DMS53 (cell line): ENCODE measurements around the gene XRN2.

ENCODE experiments used
- DNase-seq: peaks from one replicate; lab custom pipeline; 2025; lab: John Stamatoyannopoulos, UW

Gene XRN2

DNA sequence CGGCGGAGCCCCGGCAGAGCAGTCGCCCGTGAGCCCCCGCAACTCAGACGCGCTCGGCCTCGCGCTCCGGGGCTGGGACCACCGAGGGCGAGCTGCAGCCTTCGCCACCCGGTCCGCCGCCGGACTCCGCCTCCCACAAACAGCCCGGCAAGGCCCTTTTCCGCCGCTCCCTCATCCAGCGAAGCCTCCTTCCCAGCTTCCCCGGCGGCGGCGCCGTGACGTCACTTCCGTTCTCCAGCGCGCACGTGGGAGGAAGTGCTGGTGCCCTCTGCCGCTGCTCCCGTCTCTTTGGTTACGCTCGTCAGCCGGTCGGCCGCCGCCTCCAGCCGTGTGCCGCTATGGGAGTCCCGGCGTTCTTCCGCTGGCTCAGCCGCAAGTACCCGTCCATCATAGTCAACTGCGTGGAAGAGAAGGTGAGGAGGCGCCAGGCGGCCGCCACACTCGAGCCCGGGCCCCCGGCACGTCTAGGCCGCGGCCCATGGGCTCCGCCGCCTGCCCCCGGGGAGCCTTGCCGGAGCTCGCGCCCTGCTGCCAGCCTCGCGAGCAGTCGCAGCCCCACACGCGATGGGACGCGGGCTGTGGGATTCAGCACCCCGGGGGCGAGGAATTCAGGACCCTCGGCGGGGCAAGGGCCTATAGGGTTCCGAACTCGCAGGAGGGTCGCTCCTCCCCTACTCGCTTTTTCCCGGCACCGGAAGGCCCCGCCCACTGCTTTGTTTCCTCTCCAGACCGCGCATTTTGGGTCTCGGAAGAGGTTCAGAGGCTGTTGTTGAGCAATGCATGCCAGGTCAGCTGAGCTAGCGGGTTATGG is at the start of gene XRN2:
XRN2 (plus strand) TSS at position 271 of the 811 bp plus-strand sequence; CDS start at position 339, 68 bp downstream.
- peak; percentile 97 for DNase-seq

GRCh38 chr20:21257192-21257591 is 45.9 kb upstream of the XRN2 start:
- DNase-seq: no peak

DNA sequence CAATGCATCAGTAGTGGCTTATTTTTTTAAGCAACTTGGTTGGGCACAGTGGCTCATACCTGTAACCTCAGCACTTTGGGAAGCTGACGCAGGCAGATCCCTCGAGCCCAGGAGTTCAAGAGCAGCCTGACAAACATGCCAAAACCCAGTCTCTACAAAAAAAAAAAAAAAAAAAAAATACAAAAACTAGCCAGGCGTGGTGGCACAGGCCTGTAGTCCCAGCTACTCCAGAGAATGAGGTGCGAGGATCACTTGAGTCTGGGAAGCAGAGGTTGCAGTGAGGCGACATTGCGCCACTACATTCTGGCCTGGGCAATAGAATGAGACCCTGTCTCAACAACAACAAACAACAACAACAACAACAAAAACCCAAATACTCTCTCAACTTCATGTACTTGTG is 44.7 kb upstream of the XRN2 start:
- DNase-seq: no peak

- DNase-seq: no peak
Measured at GRCh38 chr20:21259346-21259745, 43.8 kb upstream of the XRN2 start.

- no peak for DNase-seq
Measured at GRCh38 chr20:21262812-21263211, 40.3 kb upstream of the XRN2 start.

DNA sequence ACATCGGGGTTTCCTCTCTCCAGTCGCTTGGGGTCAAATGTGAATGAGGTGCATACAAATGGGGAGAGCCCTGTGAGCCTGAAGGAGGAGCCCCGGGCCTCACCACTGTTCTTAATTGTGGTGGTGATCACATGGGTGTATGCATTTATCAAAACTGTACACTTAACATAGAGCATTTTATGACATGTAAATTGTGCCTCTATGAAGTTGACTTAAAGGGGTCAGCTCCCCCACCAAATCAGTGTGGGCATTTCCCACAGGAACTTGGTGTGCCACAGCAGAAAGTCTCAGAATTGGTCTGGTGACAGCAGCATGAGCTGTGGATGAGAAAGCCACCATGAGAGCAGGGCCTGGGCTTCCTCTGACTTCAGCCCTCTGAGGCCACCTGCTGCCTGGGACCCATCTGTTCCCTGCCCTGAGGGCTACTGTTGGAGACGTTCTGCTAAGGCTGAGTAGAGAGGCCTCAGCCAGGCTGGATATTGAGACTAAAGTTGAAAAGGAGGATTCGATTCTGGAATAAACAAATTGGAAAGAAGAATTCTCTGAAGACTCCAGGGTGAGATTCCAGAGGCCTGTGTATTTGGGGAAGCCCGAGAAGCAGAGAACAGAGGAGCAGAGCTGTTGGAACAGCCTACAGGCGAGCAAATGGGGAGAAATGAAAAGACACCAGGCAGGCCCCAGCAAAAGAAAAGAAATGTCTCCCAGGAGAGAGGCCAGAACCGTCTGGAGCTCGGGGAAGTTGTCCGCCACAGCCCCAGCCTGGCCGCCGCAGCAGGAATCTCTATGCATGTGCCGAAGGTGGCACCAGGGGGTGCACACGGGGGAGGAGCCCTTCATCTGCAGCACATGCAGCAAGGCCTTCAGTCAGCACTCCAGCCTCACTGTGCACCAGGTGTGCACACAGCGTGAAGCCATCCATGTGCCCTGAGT is 37.6 kb upstream of the XRN2 start:
- DNase-seq: no peak

GRCh38 chr20:21266191-21266536 is 37.0 kb upstream of the XRN2 start:
- no peak for DNase-seq

GRCh38 chr20:21269772-21270171 is 33.4 kb upstream of the XRN2 start:
- no peak for DNase-seq

DNA sequence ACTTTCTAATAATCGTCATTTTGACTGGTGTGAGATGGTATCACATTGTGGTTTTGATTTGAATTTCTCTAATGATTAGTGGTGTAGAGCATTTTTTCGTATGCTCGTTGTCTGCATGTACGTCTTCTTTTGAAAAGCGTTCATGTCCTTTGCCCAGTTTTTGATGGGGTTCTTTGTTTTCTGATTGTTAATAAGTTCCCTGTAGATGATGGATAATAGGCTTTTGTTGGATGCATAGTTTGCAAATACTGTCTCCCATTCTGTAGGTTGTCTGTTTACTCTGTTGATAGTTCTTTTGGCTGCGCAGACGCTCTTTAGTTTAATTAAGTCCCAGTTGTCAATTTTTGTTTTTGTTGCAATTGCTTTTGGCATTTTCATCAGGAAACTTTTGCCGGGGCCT is 32.3 kb upstream of the XRN2 start:
- no peak for DNase-seq

DNA sequence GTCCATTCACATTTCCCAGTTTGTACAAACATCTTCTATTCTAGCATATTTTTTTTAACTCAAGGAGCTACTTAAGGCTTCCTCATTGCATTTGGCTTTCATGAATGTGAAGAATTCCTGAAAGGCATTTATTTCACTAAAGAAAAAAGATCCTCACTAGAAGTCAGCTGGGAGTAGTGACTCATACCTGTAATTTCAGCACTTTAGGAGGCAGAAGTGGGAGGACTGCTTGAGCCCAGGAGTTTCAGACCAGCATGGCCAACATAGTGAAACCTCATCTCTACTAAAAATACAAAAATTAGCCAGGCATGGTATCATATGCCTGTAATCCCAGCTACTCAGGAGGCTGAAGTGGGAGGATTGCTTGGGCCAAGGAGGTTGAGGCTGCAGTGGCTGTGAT is 30.9 kb upstream of the XRN2 start:
- DNase-seq: no peak

DNA sequence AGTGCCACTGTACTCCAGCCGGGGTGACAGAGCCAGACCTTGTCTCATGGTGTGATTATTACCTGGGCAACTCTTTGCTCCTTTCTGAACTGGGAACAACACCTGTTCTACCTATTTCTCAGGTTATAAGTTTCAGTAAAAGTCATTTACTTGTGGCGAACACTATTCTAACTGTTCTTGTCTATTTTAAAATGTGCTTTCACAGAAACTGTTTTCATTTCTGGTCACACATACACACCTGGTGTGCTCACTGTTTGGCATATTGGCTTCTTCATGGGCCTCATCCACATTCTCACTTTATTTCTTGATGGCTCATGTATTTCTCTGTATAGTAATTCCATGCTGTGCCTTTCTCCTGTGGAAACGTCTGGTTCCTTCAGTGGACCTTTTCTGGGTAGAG is 30.5 kb upstream of the XRN2 start:
- no peak for DNase-seq

DNA sequence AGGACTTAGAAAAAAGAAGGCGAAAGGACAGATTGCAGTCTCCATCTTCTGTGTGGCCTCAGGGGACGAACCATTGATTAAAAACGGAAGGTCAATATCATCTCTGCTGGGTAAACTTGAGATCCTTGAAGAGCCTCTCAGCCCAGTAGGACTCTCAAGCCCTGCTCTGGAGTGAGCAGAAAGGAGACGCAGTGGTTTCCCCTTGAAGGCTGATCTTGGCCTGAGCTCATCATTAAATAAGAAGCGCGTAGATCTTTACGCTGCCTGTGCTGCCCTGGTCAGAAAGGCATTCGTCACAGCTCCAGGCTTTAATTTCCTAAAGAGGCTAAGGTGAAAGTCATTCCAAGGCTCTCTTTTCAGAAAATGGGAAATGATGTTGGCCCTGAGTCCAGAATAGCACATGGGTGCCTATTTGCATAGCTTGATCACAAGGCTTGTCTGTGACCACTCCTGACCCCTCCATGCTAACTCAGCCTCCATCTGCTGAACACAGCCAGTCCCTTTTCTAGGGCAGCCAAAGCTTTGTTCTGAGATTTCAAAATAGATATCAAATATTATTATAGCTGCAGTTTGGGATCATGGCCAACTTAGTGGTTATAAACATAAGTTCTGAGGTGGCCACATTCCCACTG is 29.3 kb upstream of the XRN2 start:
- DNase-seq: no peak

DNA sequence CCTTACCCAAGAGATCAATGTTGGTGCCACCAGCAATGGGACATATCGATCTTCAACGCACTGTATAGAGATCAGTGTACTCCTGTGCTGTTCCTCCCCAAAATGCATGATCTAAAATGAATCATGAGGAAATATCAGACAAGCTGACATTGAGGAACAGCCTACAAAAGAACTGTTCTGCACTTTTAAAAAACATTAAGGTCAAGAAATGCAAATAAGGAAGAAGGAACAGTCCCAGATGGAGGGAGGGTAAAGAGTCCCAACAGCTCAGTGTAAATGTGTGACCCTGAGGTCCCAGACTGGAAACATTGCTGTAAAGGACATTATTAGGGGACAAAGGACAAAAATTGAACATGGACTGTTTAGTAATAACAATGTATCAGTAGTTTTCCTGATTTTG is 24.3 kb upstream of the XRN2 start:
- DNase-seq: no peak

DNA sequence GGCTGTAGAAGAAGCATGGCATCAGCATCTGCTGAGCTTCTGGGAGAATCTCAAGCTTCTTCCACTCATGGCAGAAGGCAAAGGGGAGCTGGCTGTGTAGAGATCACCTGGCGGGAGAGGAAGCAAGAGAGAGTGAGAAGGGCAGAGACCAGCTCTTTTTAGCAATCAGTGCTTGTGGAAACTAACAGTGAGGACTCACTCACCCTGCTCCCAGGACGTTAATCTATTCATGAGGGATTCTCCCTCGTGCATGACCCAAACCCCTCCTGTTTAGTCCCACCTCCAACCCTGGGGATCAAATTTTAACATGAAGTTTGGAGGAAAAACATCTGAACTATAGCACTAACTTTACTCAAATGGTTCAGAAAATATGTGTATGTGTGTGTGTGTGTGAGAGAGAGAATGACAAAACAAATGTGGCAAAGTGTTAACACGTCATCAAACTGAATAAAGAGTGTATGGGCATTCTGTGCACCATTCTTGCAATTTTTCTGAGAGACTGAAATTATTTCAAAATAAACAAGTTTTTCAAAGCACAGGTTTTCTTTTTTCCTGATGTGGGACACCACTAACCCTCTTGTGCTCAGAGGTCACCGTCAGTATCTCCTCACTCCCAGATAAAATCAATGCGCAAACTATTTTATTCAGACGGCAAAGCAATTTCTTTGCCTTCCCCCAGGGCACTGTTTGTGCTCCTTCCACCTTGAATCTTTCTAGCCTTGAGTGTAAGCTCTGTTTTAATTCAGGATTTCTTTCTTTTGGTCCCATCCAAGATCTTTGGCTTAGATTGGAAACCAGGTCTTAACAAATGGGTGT is 23.2 kb upstream of the XRN2 start:
- no peak for DNase-seq

DNA sequence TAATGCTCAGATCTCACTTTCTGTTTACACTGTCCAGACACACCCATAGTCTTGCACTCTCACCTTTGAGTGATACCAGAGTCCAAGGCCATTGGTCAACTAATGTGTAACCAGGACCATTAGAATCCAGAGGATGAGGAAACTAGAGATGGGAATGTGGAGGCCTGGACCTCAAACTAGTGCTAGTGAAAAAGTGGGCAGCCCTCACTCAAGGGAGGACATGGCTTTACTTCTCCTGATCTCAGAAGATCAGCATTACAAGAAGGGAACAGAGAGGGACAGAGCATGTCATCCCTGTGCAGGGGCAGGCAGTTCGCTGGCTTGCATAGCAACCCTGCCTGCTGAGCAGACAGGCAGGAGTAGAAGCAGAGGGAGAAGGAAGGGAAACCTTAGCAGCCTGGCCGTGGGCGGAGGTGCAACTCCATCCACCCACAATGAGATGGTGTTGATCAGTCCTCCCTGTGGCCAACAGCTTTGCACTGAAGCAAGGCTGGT is 22.6 kb upstream of the XRN2 start:
- DNase-seq: no peak

- no peak for DNase-seq
Measured at GRCh38 chr20:21286775-21287174, 16.4 kb upstream of the XRN2 start.

DNA sequence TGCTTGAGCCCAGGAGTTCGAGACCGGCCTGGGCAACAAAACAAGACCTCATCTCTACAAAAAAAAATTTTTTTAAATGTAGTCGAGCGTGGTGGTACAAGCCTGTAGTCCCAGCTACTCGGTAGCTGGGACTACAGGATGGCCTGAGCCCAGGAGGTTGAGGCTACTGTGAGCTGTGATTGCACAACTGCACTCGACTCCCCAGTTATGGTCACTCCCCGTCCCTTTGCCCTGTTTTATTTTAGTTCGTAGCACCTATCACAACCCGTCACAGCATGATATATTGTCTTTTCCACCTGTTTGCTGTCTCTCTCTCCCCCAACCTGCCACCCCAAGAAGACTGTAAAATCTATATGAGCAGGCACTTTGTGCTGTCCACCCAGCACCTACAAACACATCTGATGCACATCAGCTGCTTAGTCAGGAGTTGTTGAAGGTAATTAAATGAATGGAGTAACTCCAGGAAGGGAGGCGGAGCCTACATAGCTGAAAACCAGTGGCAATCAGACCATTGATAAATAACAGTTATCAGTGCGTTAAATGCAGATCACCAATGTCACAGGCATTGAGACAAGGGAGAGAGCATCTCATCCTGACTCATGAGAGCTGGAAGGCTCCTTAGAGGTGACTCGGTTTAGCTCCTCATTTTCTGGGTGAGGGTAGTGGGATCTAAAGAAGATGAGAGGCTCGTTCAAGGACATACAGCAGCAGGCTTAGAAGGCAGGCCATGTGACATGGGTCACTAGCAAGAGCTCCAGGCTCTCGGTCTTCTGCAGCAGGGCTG is 14.4 kb upstream of the XRN2 start:
- no peak for DNase-seq

DNA sequence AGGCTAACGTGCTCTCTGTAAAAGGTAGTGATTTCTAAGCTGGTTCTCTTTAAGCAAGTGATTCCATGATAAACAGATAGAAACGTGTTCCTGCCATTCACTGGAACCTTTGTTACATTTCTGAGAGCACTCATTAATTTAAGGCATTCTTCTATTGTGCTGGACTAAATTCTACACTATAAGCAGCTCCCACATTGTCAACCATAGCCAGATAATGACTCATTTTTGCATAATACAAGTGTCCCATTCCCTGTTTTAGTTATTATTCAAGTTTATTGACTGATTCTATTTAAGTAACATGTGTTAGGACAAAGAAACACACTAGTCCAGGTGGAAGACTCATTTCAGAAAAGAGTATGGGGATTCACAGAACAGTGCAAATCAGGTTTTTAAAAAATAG is 13.5 kb upstream of the XRN2 start:
- no peak for DNase-seq

GRCh38 chr20:21291026-21291425 is 12.1 kb upstream of the XRN2 start:
- DNase-seq: peak; percentile 27

DNA sequence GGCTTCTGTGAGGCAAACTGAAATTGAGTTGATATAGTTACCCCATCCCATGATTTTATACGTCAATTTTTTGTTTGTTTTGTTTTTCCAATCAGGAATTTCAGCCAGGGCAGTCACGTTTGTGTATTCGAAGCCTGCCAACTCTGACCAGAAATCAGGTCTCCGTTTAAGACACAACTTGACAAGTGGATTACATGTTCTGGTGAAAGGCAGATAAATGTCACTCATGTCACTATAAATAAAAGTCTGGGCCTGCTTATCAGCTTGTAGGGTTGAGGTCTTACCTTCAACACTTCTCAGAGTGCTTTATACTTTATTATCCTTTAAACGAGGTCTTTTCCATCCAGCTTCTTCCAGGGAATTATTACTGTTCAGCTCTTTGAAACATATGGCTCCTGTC is 8.4 kb upstream of the XRN2 start:
- no peak for DNase-seq
